ENCODE measurements around the gene FAM219B. TPM values are rescaled to one million over a fixed set of nuclear protein-coding genes. Genes with fewer than 3 reads are reported as not detected.
A peak's percentile ranks its signal among the peaks of the same experiment; 100 is the strongest.

Gene FAM219B
- total and polyA plus RNA-seq, 10 of the 15 experiments (the other 5 are each of a cell fraction or from before 2014, with no cell fraction given), result 7.6 to 53.2 (median 29.4) TPM

- TF ChIP-seq SREBF2 (IDR thresholded peaks at IDR 0.05; ENCODE audit: low read length) (no peak), NFYB (IDR thresholded peaks at IDR 0.05; ENCODE audit: insufficient read depth, low read depth, low read length) (peak; percentile 36; the same call in 1 of the 2 replicates), ZBED1 (IDR thresholded peaks at IDR 0.05; ENCODE audit: borderline replicate concordance) (peak; percentile 90; the same call in 1 of the 2 replicates), SMC3 (IDR thresholded peaks at IDR 0.05; ENCODE audit: borderline replicate concordance, low read length) (no peak), POU2F2 (IDR thresholded peaks at IDR 0.05; ENCODE audit: borderline replicate concordance, low read depth, low read length) (peak; percentile 85; the same call in 1 of the 3 replicates), TCF7 (IDR thresholded peaks at IDR 0.05; ENCODE audit: borderline replicate concordance) (peak; percentile 87), GABPA (IDR thresholded peaks at IDR 0.05; ENCODE audit: low read depth) (peak; percentile 74), TBL1XR1 (IDR thresholded peaks at IDR 0.05; ENCODE audit: low read depth, low read length) (peak; percentile 76), ZNF687 (IDR thresholded peaks at IDR 0.05) (no peak), ZNF24 (IDR thresholded peaks at IDR 0.05) (peak; percentile 55; the same call in 1 of the 2 replicates), IKZF2 (IDR thresholded peaks at IDR 0.05) (peak; percentile 99), KAT2A (conservative IDR thresholded peaks at IDR 0.05; ENCODE audit: control insufficient read depth, low read depth, low read length) (no peak), ELK1 (IDR thresholded peaks at IDR 0.05; ENCODE audit: low read depth, low read length) (no peak), ZBTB33 (IDR thresholded peaks at IDR 0.05) (no peak), TARDBP (IDR thresholded peaks at IDR 0.05; ENCODE audit: borderline replicate concordance) (0 out of 2 replicates have a peak, but pooled peaks have one; percentile 22), MXI1 (IDR thresholded peaks at IDR 0.05; ENCODE audit: low read depth, low read length) (peak; percentile 76), EGR1 (IDR thresholded peaks at IDR 0.05; ENCODE audit: borderline replicate concordance in 1 of 2, low read depth in 2 of 2, low read length in 2 of 2) (no peak)
- TF ChIP-seq, protein P1, sequence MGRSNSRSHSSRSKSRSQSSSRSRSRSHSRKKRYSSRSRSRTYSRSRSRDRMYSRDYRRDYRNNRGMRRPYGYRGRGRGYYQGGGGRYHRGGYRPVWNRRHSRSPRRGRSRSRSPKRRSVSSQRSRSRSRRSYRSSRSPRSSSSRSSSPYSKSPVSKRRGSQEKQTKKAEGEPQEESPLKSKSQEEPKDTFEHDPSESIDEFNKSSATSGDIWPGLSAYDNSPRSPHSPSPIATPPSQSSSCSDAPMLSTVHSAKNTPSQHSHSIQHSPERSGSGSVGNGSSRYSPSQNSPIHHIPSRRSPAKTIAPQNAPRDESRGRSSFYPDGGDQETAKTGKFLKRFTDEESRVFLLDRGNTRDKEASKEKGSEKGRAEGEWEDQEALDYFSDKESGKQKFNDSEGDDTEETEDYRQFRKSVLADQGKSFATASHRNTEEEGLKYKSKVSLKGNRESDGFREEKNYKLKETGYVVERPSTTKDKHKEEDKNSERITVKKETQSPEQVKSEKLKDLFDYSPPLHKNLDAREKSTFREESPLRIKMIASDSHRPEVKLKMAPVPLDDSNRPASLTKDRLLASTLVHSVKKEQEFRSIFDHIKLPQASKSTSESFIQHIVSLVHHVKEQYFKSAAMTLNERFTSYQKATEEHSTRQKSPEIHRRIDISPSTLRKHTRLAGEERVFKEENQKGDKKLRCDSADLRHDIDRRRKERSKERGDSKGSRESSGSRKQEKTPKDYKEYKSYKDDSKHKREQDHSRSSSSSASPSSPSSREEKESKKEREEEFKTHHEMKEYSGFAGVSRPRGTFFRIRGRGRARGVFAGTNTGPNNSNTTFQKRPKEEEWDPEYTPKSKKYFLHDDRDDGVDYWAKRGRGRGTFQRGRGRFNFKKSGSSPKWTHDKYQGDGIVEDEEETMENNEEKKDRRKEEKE (IDR thresholded peaks at IDR 0.05), result no peak
These were observed 36.8 kb downstream of the FAM219B start (continued) for GRCh38 chr15:74869726-74870407.

Measured in GM12878 (cell line).